GOT3 (cell line): ENCODE measurements around the gene SGMS1.
"Not testable (repeated sequence)": the region's sequence is repeated elsewhere in the genome, so short reads cannot be mapped to it uniquely, and the experiment has no call there.

Experiments used
- DNase-seq: peaks from one replicate; lab custom pipeline; 2025; ENCODE audit warnings: mixed read lengths; lab: John Stamatoyannopoulos, UW

SGMS1 gene

GRCh38 chr10:50536617-50537240, 87.0 kb downstream of the SGMS1 start:
- no peak for DNase-seq

- DNase-seq = not testable (repeated sequence)
Observed at GRCh38 chr10:50534748-50535376, 88.9 kb downstream of the SGMS1 start.

- DNase-seq = no peak
Observed at GRCh38 chr10:50533296-50533695, 90.5 kb downstream of the SGMS1 start.

GRCh38 chr10:50531388-50532077, 92.2 kb downstream of the SGMS1 start:
- no peak for DNase-seq

- no peak for DNase-seq
Observed at GRCh38 chr10:50529660-50530059, 94.1 kb downstream of the SGMS1 start.

- no peak for DNase-seq
Observed at GRCh38 chr10:50528206-50528605, 95.5 kb downstream of the SGMS1 start.

- no peak for DNase-seq
Observed at GRCh38 chr10:50527442-50528043, 96.2 kb downstream of the SGMS1 start.

- no peak for DNase-seq
Observed at GRCh38 chr10:50526185-50526584, 97.6 kb downstream of the SGMS1 start.

- no peak for DNase-seq
Observed at GRCh38 chr10:50523357-50523756, 100.4 kb downstream of the SGMS1 start.

- no peak for DNase-seq
Observed at GRCh38 chr10:50522908-50523307, 100.8 kb downstream of the SGMS1 start.

GRCh38 chr10:50520115-50520514, 103.6 kb downstream of the SGMS1 start:
- DNase-seq = no peak

- no peak for DNase-seq
Observed at GRCh38 chr10:50517626-50518025, 106.1 kb downstream of the SGMS1 start.

- DNase-seq = no peak
Observed at GRCh38 chr10:50516171-50516570, 107.6 kb downstream of the SGMS1 start.

- DNase-seq = no peak
Observed at GRCh38 chr10:50515420-50515819, 108.3 kb downstream of the SGMS1 start.

GRCh38 chr10:50514995-50515394, 108.8 kb downstream of the SGMS1 start:
- DNase-seq = no peak

GRCh38 chr10:50513956-50514355, 109.8 kb downstream of the SGMS1 start:
- no peak for DNase-seq

GRCh38 chr10:50512743-50513416, 110.9 kb downstream of the SGMS1 start:
- no peak for DNase-seq

GRCh38 chr10:50512214-50512595, 111.6 kb downstream of the SGMS1 start:
- DNase-seq = no peak

GRCh38 chr10:50511492-50512213, 112.1 kb downstream of the SGMS1 start:
- no peak for DNase-seq

GRCh38 chr10:50510517-50511473, 113.0 kb downstream of the SGMS1 start:
- DNase-seq = no peak
